GM19238 (cell line): Measurements from ENCODE around the gene MEOX2.

Experiments used
- DNase-seq: peaks from one replicate; pipeline ENCODE4 v3.0.0; 2011; ENCODE audit warnings: low spot score; ENCODE audit not compliant: insufficient read length

The MEOX2 gene

DNA sequence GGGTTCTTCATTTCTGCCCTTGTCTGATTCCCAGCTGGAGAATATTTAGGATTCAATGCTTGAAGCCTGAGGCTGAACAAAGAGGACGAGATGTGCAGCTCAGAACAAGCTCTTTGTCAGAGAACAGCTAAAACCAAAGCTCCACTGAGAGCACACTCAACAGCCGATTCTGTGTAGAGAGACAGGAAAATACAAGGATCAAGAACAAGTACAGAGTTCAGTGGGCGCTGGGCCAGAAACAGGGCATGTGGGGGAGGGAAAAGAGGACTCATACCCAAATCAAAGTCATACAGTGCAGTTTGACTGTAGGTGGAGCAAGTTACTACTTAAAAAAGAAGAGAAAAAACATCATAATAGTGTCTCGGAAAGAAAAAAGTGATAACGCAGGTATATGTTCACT is 124.6 kb downstream of the MEOX2 start, which contains the start of gene AGMO:
Gene AGMO, minus strand, starts transcription at position 181 of the 400 bp plus-strand sequence.
- DNase-seq: no peak
